NB4 (cell line): Measurements from ENCODE around the gene PLEKHG4B.

Source experiments
- MAX ChIP-seq: IDR thresholded peaks from 2 replicates; pipeline ENCODE4 v1.6.1; 2011; ENCODE audit warnings: low read depth, low read length
- MYC ChIP-seq: IDR thresholded peaks from 2 replicates; pipeline ENCODE4 v1.6.1; 2011; ENCODE audit warnings: low read depth, low read length
- POLR2A ChIP-seq: IDR thresholded peaks from 2 replicates; pipeline ENCODE4 v1.6.1; 2011; ENCODE audit warnings: mild to moderate bottlenecking; ENCODE audit not compliant: insufficient read length; ENCODE audit errors: extremely low read depth
- TF ChIP-seq, protein P1 (sequence below): IDR thresholded peaks from one replicate; pipeline ENCODE4 v1.5.1; 2012; ENCODE audit warnings: low read depth, low read length

DNA sequence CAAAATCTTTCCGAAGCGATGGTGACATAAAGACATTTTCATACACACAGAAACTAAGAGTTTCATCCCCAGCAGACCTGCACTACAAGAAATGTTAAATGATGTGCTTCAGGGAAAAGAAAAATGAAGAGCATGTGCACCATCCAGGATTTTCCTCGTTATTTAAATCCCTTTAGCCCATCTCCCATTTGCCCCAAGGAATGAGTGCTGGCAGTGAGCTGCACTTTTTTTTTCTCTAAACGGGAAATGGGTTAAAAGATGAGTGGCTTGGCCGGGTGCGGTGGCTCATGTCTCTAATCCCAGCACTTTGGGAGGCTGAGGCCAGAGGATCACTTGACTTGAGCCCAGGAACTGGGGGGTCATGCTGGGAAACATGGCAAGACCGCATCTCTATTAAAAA is 92.5 kb downstream of the PLEKHG4B start:
- TF ChIP-seq, protein P1, sequence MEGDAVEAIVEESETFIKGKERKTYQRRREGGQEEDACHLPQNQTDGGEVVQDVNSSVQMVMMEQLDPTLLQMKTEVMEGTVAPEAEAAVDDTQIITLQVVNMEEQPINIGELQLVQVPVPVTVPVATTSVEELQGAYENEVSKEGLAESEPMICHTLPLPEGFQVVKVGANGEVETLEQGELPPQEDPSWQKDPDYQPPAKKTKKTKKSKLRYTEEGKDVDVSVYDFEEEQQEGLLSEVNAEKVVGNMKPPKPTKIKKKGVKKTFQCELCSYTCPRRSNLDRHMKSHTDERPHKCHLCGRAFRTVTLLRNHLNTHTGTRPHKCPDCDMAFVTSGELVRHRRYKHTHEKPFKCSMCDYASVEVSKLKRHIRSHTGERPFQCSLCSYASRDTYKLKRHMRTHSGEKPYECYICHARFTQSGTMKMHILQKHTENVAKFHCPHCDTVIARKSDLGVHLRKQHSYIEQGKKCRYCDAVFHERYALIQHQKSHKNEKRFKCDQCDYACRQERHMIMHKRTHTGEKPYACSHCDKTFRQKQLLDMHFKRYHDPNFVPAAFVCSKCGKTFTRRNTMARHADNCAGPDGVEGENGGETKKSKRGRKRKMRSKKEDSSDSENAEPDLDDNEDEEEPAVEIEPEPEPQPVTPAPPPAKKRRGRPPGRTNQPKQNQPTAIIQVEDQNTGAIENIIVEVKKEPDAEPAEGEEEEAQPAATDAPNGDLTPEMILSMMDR, result no peak
- TF ChIP-seq POLR2A, result no peak
- TF ChIP-seq MAX, result no peak
- TF ChIP-seq MYC, result no peak
